HepG2 (cell line): ENCODE data around the gene CLDN19. TPM values are rescaled to one million over a fixed set of nuclear protein-coding genes. Genes with fewer than 3 reads are reported as not detected.

ENCODE experiments used
- ADNP ChIP-seq: sonication (generic); formaldehyde crosslinking; IDR thresholded peaks from 2 replicates; pipeline ENCODE4 v1.4.0; 2020; ENCODE audit warnings: missing genetic modification reagents
- CHD4 ChIP-seq: fragments of 200-600 bp; sonication (generic); IDR thresholded peaks from 2 replicates; pipeline ENCODE4 v1.7.0; 2017; ENCODE audit warnings: mild to moderate bottlenecking, low read length, borderline replicate concordance
- ETV5 ChIP-seq: IDR thresholded peaks from 2 replicates; pipeline ENCODE4 v1.6.1; 2018; ENCODE audit warnings: missing biosample characterization, missing genetic modification reagents, inconsistent platforms, borderline replicate concordance
- HOXD1 ChIP-seq: sonication (generic); formaldehyde crosslinking; IDR thresholded peaks from 2 replicates; pipeline ENCODE4 v1.5.0; 2020; ENCODE audit warnings: missing genetic modification reagents
- MED13 ChIP-seq: sonication (generic); formaldehyde crosslinking; IDR thresholded peaks from 2 replicates; pipeline ENCODE4 v1.5.0; 2020; ENCODE audit warnings: missing genetic modification reagents
- SOX13 ChIP-seq, 3 experiments: fragments of 450-650 bp in 1 of 3; sonication (generic) in 1 of 3; formaldehyde crosslinking in 1 of 3; IDR thresholded peaks in 2 of 3; conservative IDR thresholded peaks in 1 of 3; 2 replicates each; pipeline versions ENCODE4 v1.5.0 to v1.6.1; 2016 to 2020; ENCODE audit warnings: antibody characterized with exemption in 1 of 3, mild to moderate bottlenecking in 1 of 3, missing compliant biosample characterization in 1 of 3, missing genetic modification reagents in 1 of 3, moderate library complexity in 1 of 3
- ZNF10 ChIP-seq: sonication (generic); formaldehyde crosslinking; IDR thresholded peaks from 2 replicates; pipeline ENCODE4 v1.4.0; 2020; ENCODE audit warnings: mild to moderate bottlenecking, low read depth, missing genetic modification reagents, borderline replicate concordance
- ZNF263 ChIP-seq: sonication (generic); formaldehyde crosslinking; IDR thresholded peaks from 2 replicates; pipeline ENCODE4 v1.4.0; 2020; ENCODE audit warnings: missing genetic modification reagents
- ZNF761 ChIP-seq: sonication (generic); formaldehyde crosslinking; conservative IDR thresholded peaks from 2 replicates; pipeline ENCODE4 v1.4.0; 2020; ENCODE audit warnings: mild to moderate bottlenecking, missing genetic modification reagents
- polyA plus RNA-seq, 8 experiments: library from polyadenylated mRNA; depleted of rRNA in 3 of 8; stranded (reverse) in 7 of 8; unstranded in 1 of 8; fragments of >200 nt; fragmentation: Illumina TruSeq in 4 of 8; extraction: Trizol in 4 of 8; gene quantifications; 2 replicates each; pipeline versions ENCODE4 v1.2.1 to v1.2.3, GENCODE V29; 2011 to 2016; ENCODE audit warnings: low read depth in 4 of 8, missing spikeins in 1 of 8, mixed read lengths in 1 of 8; ENCODE audit not compliant: insufficient read depth in 1 of 8
- total RNA-seq, 5 experiments: library from RNA; depleted of rRNA; stranded (reverse); fragments of >200 nt; fragmentation: Illumina TruSeq; extraction: Trizol; gene quantifications; 2 replicates each; pipeline ENCODE4 v1.2.3, GENCODE V29; 2016; ENCODE audit warnings: low read depth in 1 of 5
- TF ChIP-seq, protein P1 (sequence below), 2 experiments: sonication (generic) in 1 of 2; formaldehyde crosslinking in 1 of 2; IDR thresholded peaks; 2 replicates each; pipeline versions ENCODE4 v1.4.0 to v1.6.1; 2016 to 2020; ENCODE audit warnings: borderline replicate concordance in 1 of 2, low read depth in 1 of 2, mild to moderate bottlenecking in 1 of 2, missing genetic modification reagents in 1 of 2
- TF ChIP-seq, protein P2 (sequence below): sonication (generic); formaldehyde crosslinking; IDR thresholded peaks from 2 replicates; pipeline ENCODE4 v1.4.0; 2020; ENCODE audit warnings: mild to moderate bottlenecking, missing genetic modification reagents
- TF ChIP-seq, protein P3 (sequence below): sonication (generic); formaldehyde crosslinking; IDR thresholded peaks from 2 replicates; pipeline ENCODE4 v1.5.1; 2020; ENCODE audit warnings: mild to moderate bottlenecking, missing genetic modification reagents
- TF ChIP-seq, protein P4 (sequence below): sonication (generic); formaldehyde crosslinking; IDR thresholded peaks from 2 replicates; pipeline ENCODE4 v1.8.1; 2022; ENCODE audit warnings: low read depth, mild to moderate bottlenecking, missing genetic modification reagents
- TF ChIP-seq, protein P5 (sequence below): sonication (generic); formaldehyde crosslinking; conservative IDR thresholded peaks from 2 replicates; pipeline ENCODE4 v1.4.0; 2020; ENCODE audit warnings: mild to moderate bottlenecking, missing genetic modification reagents, moderate library complexity

The CLDN19 gene
- total and polyA plus RNA-seq, 2 of the 13 experiments (the other 11 are each of a cell fraction or from before 2014, with no cell fraction given): 5.0 to 7.6 TPM

DNA sequence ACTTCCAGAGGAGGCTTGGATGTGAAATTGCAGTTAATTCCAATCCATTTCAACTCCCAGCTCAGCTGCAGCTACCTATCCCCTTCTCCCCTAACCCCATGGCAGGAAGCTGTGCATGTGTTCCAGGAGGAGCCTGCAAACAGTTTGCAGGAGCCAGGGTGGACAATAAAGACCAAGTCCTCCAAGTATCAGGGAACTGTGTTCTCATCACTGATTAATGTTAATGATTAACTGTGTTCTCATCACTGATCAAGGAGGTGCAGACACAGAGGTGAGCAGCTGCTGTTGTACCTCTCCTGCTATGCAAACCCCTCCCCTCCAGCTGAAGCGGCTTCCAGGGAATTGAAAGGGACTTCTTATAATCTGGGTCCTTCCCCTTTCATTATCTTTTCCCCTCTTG, 19.2 kb downstream of the CLDN19 start (continued):
- TF ChIP-seq, protein P1, sequence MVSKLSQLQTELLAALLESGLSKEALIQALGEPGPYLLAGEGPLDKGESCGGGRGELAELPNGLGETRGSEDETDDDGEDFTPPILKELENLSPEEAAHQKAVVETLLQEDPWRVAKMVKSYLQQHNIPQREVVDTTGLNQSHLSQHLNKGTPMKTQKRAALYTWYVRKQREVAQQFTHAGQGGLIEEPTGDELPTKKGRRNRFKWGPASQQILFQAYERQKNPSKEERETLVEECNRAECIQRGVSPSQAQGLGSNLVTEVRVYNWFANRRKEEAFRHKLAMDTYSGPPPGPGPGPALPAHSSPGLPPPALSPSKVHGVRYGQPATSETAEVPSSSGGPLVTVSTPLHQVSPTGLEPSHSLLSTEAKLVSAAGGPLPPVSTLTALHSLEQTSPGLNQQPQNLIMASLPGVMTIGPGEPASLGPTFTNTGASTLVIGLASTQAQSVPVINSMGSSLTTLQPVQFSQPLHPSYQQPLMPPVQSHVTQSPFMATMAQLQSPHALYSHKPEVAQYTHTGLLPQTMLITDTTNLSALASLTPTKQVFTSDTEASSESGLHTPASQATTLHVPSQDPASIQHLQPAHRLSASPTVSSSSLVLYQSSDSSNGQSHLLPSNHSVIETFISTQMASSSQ (IDR thresholded peaks at IDR 0.05; ENCODE audit: low read depth): peak; percentile 88
- TF ChIP-seq, protein P1 (CRISPR knock-in tag; IDR thresholded peaks at IDR 0.05; ENCODE audit: borderline replicate concordance): peak; percentile 83
- TF ChIP-seq ZNF263 (CRISPR knock-in tag): peak; percentile 64
- TF ChIP-seq, protein P2, sequence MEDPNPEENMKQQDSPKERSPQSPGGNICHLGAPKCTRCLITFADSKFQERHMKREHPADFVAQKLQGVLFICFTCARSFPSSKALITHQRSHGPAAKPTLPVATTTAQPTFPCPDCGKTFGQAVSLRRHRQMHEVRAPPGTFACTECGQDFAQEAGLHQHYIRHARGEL: no peak
- TF ChIP-seq, protein P3, sequence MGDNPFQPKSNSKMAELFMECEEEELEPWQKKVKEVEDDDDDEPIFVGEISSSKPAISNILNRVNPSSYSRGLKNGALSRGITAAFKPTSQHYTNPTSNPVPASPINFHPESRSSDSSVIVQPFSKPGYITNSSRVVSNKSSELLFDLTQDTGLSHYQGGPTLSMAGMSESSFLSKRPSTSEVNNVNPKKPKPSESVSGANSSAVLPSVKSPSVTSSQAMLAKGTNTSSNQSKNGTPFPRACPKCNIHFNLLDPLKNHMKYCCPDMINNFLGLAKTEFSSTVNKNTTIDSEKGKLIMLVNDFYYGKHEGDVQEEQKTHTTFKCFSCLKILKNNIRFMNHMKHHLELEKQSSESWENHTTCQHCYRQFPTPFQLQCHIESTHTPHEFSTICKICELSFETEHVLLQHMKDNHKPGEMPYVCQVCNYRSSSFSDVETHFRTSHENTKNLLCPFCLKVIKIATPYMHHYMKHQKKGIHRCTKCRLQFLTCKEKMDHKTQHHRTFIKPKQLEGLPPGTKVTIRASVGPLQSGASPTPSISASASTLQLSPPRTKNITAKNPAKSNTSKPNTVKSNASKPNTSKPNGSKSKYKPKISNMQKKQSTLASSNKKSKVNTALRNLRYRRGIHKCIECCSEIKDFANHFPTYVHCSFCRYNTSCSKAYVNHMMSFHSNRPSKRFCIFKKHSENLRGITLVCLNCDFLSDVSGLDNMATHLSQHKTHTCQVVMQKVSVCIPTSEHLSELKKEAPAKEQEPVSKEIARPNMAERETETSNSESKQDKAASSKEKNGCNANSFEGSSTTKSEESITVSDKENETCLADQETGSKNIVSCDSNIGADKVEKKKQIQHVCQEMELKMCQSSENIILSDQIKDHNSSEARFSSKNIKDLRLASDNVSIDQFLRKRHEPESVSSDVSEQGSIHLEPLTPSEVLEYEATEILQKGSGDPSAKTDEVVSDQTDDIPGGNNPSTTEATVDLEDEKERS: no peak
- TF ChIP-seq SOX13 (IDR thresholded peaks at IDR 0.05): no peak
- peak in 1 of 2 experiments; percentile 44; a peak in 1 of 4 replicates for TF ChIP-seq SOX13 (CRISPR knock-in tag; conservative IDR thresholded peaks at IDR 0.05 in 1 of 2, IDR thresholded peaks at IDR 0.05 in 1 of 2)
- TF ChIP-seq MED13 (CRISPR knock-in tag): no peak
- no peak for TF ChIP-seq ZNF10
- no peak for TF ChIP-seq HOXD1
- TF ChIP-seq, protein P4, sequence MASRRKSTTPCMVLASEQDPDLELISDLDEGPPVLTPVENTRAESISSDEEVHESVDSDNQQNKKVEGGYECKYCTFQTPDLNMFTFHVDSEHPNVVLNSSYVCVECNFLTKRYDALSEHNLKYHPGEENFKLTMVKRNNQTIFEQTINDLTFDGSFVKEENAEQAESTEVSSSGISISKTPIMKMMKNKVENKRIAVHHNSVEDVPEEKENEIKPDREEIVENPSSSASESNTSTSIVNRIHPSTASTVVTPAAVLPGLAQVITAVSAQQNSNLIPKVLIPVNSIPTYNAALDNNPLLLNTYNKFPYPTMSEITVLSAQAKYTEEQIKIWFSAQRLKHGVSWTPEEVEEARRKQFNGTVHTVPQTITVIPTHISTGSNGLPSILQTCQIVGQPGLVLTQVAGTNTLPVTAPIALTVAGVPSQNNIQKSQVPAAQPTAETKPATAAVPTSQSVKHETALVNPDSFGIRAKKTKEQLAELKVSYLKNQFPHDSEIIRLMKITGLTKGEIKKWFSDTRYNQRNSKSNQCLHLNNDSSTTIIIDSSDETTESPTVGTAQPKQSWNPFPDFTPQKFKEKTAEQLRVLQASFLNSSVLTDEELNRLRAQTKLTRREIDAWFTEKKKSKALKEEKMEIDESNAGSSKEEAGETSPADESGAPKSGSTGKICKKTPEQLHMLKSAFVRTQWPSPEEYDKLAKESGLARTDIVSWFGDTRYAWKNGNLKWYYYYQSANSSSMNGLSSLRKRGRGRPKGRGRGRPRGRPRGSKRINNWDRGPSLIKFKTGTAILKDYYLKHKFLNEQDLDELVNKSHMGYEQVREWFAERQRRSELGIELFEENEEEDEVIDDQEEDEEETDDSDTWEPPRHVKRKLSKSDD (CRISPR knock-in tag): no peak
- peak; percentile 23; the same call in 1 of the 2 replicates for TF ChIP-seq ETV5 (CRISPR knock-in tag)
- TF ChIP-seq ADNP: no peak
- no peak for TF ChIP-seq CHD4
- TF ChIP-seq, protein P5, sequence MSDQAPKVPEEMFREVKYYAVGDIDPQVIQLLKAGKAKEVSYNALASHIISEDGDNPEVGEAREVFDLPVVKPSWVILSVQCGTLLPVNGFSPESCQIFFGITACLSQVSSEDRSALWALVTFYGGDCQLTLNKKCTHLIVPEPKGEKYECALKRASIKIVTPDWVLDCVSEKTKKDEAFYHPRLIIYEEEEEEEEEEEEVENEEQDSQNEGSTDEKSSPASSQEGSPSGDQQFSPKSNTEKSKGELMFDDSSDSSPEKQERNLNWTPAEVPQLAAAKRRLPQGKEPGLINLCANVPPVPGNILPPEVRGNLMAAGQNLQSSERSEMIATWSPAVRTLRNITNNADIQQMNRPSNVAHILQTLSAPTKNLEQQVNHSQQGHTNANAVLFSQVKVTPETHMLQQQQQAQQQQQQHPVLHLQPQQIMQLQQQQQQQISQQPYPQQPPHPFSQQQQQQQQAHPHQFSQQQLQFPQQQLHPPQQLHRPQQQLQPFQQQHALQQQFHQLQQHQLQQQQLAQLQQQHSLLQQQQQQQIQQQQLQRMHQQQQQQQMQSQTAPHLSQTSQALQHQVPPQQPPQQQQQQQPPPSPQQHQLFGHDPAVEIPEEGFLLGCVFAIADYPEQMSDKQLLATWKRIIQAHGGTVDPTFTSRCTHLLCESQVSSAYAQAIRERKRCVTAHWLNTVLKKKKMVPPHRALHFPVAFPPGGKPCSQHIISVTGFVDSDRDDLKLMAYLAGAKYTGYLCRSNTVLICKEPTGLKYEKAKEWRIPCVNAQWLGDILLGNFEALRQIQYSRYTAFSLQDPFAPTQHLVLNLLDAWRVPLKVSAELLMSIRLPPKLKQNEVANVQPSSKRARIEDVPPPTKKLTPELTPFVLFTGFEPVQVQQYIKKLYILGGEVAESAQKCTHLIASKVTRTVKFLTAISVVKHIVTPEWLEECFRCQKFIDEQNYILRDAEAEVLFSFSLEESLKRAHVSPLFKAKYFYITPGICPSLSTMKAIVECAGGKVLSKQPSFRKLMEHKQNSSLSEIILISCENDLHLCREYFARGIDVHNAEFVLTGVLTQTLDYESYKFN (CRISPR knock-in tag): peak; percentile 42; the same call in 1 of the 2 replicates
- TF ChIP-seq ZNF761: peak; percentile 77; the same call in 1 of the 2 replicates
